Fibroblast of villous mesenchyme (primary cell): ENCODE measurements around the gene OSCP1. TPM values are rescaled to one million over a fixed set of nuclear protein-coding genes. Genes with fewer than 3 reads are reported as not detected.

Experiments used
- DNase-seq: peaks from one replicate; pipeline ENCODE4 v3.0.0-alpha.2; 2010; ENCODE audit warnings: low read depth
- H3K4me3 ChIP-seq: 2 replicates; pipeline ENCODE4 v1.5.1; 2011; ENCODE audit warnings: low read depth, mild to moderate bottlenecking, low read length
- total RNA-seq: library from RNA; depleted of rRNA; stranded (reverse); fragments of >200 nt; gene quantifications from 2 replicates; pipeline ENCODE4 v1.2.3, GENCODE V29; 2012
- TF ChIP-seq, protein P1 (sequence below): IDR thresholded peaks from 2 replicates; pipeline ENCODE4 v1.5.1; 2012; ENCODE audit warnings: low read depth, mild to moderate bottlenecking, low read length; ENCODE audit not compliant: insufficient read depth

Gene OSCP1
- total RNA-seq, 1 donor, result 6.0 TPM

DNA sequence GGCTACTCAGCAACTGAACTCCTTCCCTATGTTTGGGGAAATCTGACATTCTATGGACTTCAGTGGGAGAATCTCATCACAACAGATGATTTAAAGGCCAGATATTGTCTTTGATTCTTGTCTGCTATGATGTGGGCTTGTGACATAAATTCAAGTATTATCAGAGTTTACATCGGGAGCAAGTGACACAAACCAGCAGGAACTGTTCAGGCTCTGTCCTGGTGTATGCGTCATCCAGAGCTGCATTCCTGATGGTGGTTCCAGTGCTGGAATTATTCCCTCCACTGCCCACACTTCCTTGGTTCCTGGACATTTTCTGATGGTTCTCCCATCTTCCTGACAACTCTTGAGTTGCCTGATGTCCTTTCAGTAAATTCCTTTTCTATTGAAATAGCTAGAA, 41.8 kb downstream of the OSCP1 start:
- no peak overlapping the region for H3K4me3 ChIP-seq
- TF ChIP-seq, protein P1, sequence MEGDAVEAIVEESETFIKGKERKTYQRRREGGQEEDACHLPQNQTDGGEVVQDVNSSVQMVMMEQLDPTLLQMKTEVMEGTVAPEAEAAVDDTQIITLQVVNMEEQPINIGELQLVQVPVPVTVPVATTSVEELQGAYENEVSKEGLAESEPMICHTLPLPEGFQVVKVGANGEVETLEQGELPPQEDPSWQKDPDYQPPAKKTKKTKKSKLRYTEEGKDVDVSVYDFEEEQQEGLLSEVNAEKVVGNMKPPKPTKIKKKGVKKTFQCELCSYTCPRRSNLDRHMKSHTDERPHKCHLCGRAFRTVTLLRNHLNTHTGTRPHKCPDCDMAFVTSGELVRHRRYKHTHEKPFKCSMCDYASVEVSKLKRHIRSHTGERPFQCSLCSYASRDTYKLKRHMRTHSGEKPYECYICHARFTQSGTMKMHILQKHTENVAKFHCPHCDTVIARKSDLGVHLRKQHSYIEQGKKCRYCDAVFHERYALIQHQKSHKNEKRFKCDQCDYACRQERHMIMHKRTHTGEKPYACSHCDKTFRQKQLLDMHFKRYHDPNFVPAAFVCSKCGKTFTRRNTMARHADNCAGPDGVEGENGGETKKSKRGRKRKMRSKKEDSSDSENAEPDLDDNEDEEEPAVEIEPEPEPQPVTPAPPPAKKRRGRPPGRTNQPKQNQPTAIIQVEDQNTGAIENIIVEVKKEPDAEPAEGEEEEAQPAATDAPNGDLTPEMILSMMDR, result no peak
- DNase-seq, result peak; percentile 74

DNA sequence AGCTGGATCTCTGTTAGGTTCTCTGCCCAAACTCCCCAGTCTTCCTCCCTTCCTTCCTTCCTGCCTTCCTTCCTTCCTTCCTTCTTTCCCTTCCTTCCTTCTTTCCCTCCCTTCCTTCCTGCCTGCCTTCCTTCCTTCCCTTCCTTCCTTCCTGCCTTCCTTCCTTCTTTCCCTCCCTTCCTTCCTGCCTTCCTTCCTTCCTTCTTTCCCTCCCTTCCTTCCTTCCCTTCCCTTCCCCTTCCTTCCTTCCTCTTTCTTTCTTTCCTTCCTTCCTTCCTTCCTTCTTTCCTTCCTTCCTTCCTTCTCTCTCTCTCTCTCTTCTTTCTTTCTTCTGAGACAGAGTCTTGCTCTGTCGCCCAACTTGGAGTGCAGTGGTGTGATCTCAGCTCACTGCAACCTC, 43.8 kb downstream of the OSCP1 start:
- TF ChIP-seq, protein P1, result no peak
- no peak overlapping the region for H3K4me3 ChIP-seq
- DNase-seq, result no peak

DNA sequence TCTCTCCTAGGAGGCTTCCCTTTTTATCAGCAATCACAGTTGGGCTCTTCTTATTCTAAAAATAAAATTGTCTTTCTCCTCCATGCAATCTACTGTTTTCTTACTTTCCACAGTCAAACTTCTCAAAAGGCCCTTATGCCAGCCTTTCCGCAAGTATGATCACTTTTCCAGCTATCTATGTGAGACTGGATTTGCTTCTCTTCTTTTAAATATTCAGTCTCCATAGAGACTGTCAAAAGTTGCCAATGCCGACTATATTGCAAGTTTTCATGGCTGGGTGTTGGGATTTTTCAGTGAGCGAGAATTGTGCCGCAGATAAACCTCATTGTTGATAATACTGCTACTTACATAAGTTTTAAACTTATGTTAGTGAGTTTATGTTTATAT, 47.8 kb downstream of the OSCP1 start:
- no peak overlapping the region for H3K4me3 ChIP-seq
- TF ChIP-seq, protein P1, result no peak
- no peak for DNase-seq

DNA sequence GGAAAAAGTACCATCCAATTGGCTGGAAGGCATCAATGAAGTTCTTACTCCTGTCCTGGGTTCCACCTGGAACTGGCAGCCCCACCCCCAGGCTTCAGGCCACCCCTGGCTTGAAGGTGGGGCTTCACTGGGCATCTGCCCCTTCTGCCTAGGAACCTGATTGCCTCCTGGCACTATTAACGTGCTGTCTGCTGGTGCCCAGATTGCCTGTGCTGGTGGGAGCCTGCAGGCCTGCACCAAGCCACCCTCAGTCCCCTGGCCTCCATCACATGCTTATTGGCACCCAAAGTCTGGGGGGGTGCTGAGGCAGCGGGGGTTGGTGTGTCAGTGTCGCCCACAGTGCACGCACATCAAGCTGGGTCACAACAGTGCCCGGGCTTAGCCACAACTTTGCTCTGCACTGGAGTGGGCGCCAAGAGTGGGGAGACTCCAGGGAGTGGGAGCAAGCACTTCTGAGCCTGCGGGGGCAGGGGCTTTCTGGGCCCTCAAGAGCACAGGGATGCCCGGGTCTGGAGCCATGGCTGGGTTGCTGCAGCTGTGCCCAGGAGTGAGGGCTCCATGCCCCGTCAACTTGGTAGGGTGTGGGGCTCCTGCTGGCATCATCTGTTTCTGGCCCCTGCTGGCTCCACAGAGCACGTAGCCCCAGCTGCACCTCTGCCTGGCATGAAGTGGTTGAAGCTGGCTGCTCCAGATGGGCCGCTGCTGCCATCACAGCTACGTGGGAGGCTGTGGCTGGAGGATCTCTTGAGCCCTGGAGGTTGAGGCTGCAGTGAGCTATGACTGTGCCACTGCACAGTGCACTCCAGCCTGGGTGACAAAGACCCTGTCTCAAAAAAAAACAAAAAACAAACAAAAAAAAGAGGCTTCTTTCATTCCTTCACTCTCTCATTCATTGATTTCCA, 48.4 kb downstream of the OSCP1 start:
- peak overlapping the region; percentile 58 for H3K4me3 ChIP-seq
- DNase-seq, result no peak
- TF ChIP-seq, protein P1, result no peak

DNA sequence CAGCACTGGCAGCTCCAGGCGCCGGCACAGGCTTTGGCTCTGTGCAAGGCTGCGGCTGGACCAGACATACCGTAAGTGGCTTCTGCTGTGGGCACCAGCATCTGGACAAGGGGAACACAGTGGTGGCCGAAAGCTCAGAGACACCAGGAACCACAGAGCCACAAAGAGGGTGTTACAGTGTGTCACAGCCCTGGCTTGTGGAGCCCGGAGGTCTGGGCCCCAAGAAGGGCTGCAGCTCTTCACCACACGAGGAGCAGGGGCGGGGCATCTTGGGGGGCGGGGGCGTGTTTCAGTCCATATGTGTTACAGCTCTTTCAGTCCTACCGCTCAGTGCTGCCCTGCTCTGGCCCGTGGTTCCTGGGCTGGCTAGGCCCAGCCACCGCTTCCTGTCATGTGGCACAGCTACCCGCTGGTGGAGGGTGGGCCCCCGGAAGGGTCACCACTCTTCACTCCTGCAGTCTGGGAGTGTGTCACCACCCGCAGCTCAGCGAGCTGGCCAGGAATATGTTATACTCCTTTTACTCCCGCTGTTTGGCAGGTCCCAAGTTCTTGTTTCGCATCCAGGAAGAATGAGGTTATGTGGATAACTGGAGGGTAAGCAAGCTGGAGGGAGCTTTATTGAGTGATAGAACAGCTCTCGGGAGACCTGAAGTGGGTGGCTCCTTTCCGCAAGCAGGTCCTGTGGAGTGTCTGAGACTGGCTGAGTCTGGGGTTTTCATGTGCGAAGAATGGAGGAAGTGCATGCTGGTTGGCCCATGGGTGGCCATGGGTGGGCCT, 49.2 kb downstream of the OSCP1 start:
- TF ChIP-seq, protein P1, result no peak
- DNase-seq, result peak; percentile 85
- H3K4me3 ChIP-seq, result peak overlapping the region; percentile 58

DNA sequence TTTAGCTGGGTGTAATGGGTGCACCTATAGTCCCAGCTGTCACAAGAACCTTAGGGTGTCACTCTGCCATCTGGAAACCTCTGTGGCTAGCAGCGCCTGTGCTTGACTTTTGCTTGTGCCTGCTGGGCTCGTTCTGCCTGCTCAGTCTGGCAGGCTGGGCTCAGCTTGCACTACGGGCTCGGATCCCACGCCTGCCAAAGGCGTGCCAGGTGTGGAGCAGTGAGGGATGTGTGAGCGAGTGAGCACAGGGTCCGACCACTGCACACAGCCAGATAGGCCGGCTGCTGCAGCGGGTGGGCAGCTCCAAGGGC, 49.8 kb downstream of the OSCP1 start:
- no peak for DNase-seq
- H3K4me3 ChIP-seq, result peak overlapping the region; percentile 21
- TF ChIP-seq, protein P1, result no peak
